Right lobe of liver (tissue), 6 donors: ENCODE data around the gene CCBE1. TPM values are rescaled to one million over a fixed set of nuclear protein-coding genes. Genes with fewer than 3 reads are reported as not detected.

Source experiments
- ATAC-seq, 4 donors: fragments of 200-7000 bp; cut with Tn5 transposase; one replicate each; pipeline ENCODE4 v1.9.1; 2020; ENCODE audit warnings: mild to moderate bottlenecking in 4 of 4, moderate library complexity in 4 of 4
- DNase-seq, 3 donors: peaks; one replicate each; pipeline ENCODE4 v3.0.0-alpha.2; 2020
- H3K27ac ChIP-seq, 3 donors: fragments of 200-600 bp; one replicate each; pipeline ENCODE4 v1.8.0; 2022
- H3K27me3 ChIP-seq, 2 donors: fragments of 200-600 bp; one replicate each; pipeline ENCODE4 v1.8.0; 2022
- H3K36me3 ChIP-seq, 4 donors: fragments of 200-600 bp; sonication (generic) in 1 of 4; one replicate each; pipeline versions ENCODE4 v1.5.1 to v1.8.0; 2017 to 2022; ENCODE audit warnings: control low read depth in 1 of 4
- H3K4me1 ChIP-seq, 4 donors: fragments of 200-600 bp; sonication (generic) in 1 of 4; one replicate each; pipeline versions ENCODE4 v1.5.1 to v1.8.0; 2017 to 2022; ENCODE audit warnings: control low read depth in 1 of 4
- H3K4me3 ChIP-seq, 3 donors: fragments of 200-600 bp; one replicate each; pipeline ENCODE4 v1.8.0; 2022
- H3K9me3 ChIP-seq, 4 donors: fragments of 200-600 bp; sonication (generic) in 1 of 4; one replicate each; pipeline versions ENCODE4 v1.5.1 to v1.8.0; 2017 to 2022; ENCODE audit warnings: control low read depth in 1 of 4
- POLR2A ChIP-seq: fragments of 450-650 bp; IDR thresholded peaks from one replicate; pipeline ENCODE4 v1.6.1; 2017; ENCODE audit warnings: antibody characterized with exemption, mild to moderate bottlenecking
- WGBS: methylation state at CpG from one replicate; pipeline ENCODE4 v1.1.6; 2018; ENCODE audit warnings: low coverage, low lambda C conversion rate; ENCODE audit not compliant: insufficient coverage; ENCODE audit errors: missing lambda C conversion rate; 5-methylcytosine and 5-hydroxymethylcytosine counted together
- intact Hi-C, 2 donors: fragments of 100-400 bp; cut with DNase I; formaldehyde crosslinking; loops; one replicate each; pipeline versions ENCODE4 v1.11.2 to v1.14.1; 2022
- total RNA-seq, 6 experiments: library from RNA; depleted of rRNA in 2 of 6; stranded (reverse); fragments of >200 nt in 2 of 6; fragmentation: NEBNext Ultra II Directional in 3 of 6; extraction: Animal tissue kit (Norgen Biotek cat#: 25700) in 3 of 6; gene quantifications; one replicate each; pipeline versions ENCODE4 v1.1.0 to v1.2.4, GENCODE V29; 2016 to 2023
- TF ChIP-seq, protein P1 (sequence below), 4 donors: fragments of 200-600 bp in 3 of 4; fragments of 450-650 bp in 1 of 4; IDR thresholded peaks; one replicate each; pipeline versions ENCODE4 v1.5.1 to v1.8.0; 2016 to 2022; ENCODE audit warnings: antibody characterized with exemption in 4 of 4, mild to moderate bottlenecking in 2 of 4
- donor health status: DM: no; HTN: yes; CAD: no.
- donor health status: DM: no; HTN: no; CAD: no.
- donor health status: DM: no; HTN: no; CAD: no.
- donor health status: DM: no; HTN: yes; CAD: no.
- donor health status: DM: no; HTN: yes; CAD: no.

The CCBE1 gene
- total RNA-seq, 6 experiments from 2014 or later: 2.7 to 6.9 (median 4.3) TPM

- Histone ChIP-seq H3K4me3 (no peak overlapping the region), H3K27me3 (no peaks in the 10 kb centered on the region), H3K9me3 (no peaks in the 10 kb centered on the region), H3K36me3 (no peaks in the 10 kb centered on the region), H3K27ac (no peak overlapping the region), H3K4me1 (no peaks in the 10 kb centered on the region)
- DNase-seq (no peak), ATAC-seq (no peak)
- intact Hi-C loops: no loop called here
- 47% methylated on average over 5 of the region's 5 CpGs for WGBS
- TF ChIP-seq, protein P1, sequence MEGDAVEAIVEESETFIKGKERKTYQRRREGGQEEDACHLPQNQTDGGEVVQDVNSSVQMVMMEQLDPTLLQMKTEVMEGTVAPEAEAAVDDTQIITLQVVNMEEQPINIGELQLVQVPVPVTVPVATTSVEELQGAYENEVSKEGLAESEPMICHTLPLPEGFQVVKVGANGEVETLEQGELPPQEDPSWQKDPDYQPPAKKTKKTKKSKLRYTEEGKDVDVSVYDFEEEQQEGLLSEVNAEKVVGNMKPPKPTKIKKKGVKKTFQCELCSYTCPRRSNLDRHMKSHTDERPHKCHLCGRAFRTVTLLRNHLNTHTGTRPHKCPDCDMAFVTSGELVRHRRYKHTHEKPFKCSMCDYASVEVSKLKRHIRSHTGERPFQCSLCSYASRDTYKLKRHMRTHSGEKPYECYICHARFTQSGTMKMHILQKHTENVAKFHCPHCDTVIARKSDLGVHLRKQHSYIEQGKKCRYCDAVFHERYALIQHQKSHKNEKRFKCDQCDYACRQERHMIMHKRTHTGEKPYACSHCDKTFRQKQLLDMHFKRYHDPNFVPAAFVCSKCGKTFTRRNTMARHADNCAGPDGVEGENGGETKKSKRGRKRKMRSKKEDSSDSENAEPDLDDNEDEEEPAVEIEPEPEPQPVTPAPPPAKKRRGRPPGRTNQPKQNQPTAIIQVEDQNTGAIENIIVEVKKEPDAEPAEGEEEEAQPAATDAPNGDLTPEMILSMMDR (IDR thresholded peaks at IDR 0.05): no peak
- TF ChIP-seq POLR2A: no peak
These were observed 16.2 kb downstream of the CCBE1 start for GRCh38 chr18:59681051-59681450.

DNA sequence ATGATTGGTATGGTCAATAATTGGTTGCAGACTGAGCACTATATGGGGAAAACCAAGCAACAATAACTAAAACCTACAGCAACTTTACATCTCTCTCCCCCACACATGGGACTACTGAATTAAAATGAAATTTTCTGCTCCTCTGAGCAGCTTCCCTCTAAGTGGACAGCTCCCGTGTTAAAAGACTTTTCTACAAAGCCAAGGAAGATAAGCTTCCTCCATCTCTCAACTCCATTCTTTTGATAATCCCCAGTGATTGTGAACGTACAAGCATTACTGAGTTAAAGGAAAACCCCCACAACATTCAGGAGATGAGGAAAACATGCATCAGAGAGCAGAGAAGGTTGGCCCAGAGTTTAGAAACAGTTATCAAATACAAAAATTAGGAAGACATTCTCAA is 21.9 kb downstream of the CCBE1 start:
- Histone ChIP-seq H3K36me3 (no peaks in the 10 kb centered on the region), H3K27ac (no peak overlapping the region), H3K4me3 (no peak overlapping the region), H3K27me3 (no peaks in the 10 kb centered on the region), H3K4me1 (no peaks in the 10 kb centered on the region), H3K9me3 (no peaks in the 10 kb centered on the region)
- 14% methylated on average over 2 of the region's 2 CpGs for WGBS
- no peak for TF ChIP-seq POLR2A
- TF ChIP-seq, protein P1 (IDR thresholded peaks at IDR 0.05): no peak
- intact Hi-C loops: no loop called here
- no peak for DNase-seq
- ATAC-seq: no peak

- ATAC-seq (no peak), DNase-seq (no peak)
- Histone ChIP-seq H3K4me1 (no peaks in the 10 kb centered on the region), H3K36me3 (no peaks in the 10 kb centered on the region), H3K4me3 (no peak overlapping the region), H3K27me3 (no peaks in the 10 kb centered on the region), H3K9me3 (no peaks in the 10 kb centered on the region), H3K27ac (no peak overlapping the region)
- TF ChIP-seq, protein P1 (IDR thresholded peaks at IDR 0.05): no peak
- no peak for TF ChIP-seq POLR2A
- intact Hi-C loops: no loop called here
- 33% methylated on average over 1 of the region's 1 CpG for WGBS
These were observed 22.3 kb downstream of the CCBE1 start for GRCh38 chr18:59674903-59675270.

GRCh38 chr18:59674186-59674902 is 22.9 kb downstream of the CCBE1 start:
- H3K4me1 ChIP-seq: no peaks in the 10 kb centered on the region
- WGBS: 57% methylated on average over 6 of the region's 6 CpGs
- no peak overlapping the region for H3K27ac ChIP-seq
- DNase-seq: no peak
- H3K9me3 ChIP-seq: no peaks in the 10 kb centered on the region
- TF ChIP-seq POLR2A: no peak
- TF ChIP-seq, protein P1 (IDR thresholded peaks at IDR 0.05): no peak
- H3K4me3 ChIP-seq: no peak overlapping the region
- H3K27me3 ChIP-seq: no peaks in the 10 kb centered on the region
- ATAC-seq: no peak
- intact Hi-C loops: no loop called here
- no peaks in the 10 kb centered on the region for H3K36me3 ChIP-seq
